Neural progenitor cell (in vitro differentiated cells): ENCODE results near the gene TEX11. TPM values are rescaled to one million over a fixed set of nuclear protein-coding genes. Genes with fewer than 3 reads are reported as not detected.
A peak's percentile ranks its signal among the peaks of the same experiment; 100 is the strongest.

Experiments
- DNase-seq: peaks from one replicate; pipeline ENCODE4 v3.0.0-alpha.2; 2016; ENCODE audit warnings: low spot score
- H2AFZ ChIP-seq: fragments of 200-600 bp; sonication (generic); replicated peaks from 2 replicates; pipeline ENCODE4 v1.6.1; 2016; ENCODE audit warnings: antibody characterized with exemption
- H3F3A ChIP-seq: fragments of 200-600 bp; sonication (generic); 2 replicates; pipeline ENCODE4 v1.6.1; 2016; ENCODE audit warnings: antibody characterized with exemption, low read depth
- H3K27ac ChIP-seq: fragments of 200-600 bp; sonication (generic); 2 replicates; pipeline ENCODE4 v1.5.1; 2016; ENCODE audit warnings: mild to moderate bottlenecking
- H3K27me3 ChIP-seq: fragments of 200-600 bp; sonication (generic); 2 replicates; pipeline ENCODE4 v1.6.1; 2016; ENCODE audit warnings: mild to moderate bottlenecking, moderate library complexity
- H3K36me3 ChIP-seq: fragments of 200-600 bp; sonication (generic); 2 replicates; pipeline ENCODE4 v1.5.1; 2016
- H3K4me1 ChIP-seq: fragments of 200-600 bp; sonication (generic); 2 replicates; pipeline ENCODE4 v1.6.1; 2016; ENCODE audit warnings: mixed run types
- H3K4me2 ChIP-seq: fragments of 200-600 bp; sonication (generic); 2 replicates; pipeline ENCODE4 v1.6.1; 2016
- H3K4me3 ChIP-seq: fragments of 200-600 bp; sonication (generic); 2 replicates; pipeline ENCODE4 v1.5.1; 2016
- H3K79me2 ChIP-seq: fragments of 200-600 bp; sonication (generic); 2 replicates; pipeline ENCODE4 v1.6.1; 2016; ENCODE audit warnings: low read depth
- H3K9ac ChIP-seq: fragments of 200-600 bp; sonication (generic); 2 replicates; pipeline ENCODE4 v1.6.1; 2016
- H3K9me3 ChIP-seq: fragments of 200-600 bp; sonication (generic); 2 replicates; pipeline ENCODE4 v1.5.1; 2016; ENCODE audit warnings: low read depth
- H4K20me1 ChIP-seq: fragments of 200-600 bp; sonication (generic); 2 replicates; pipeline ENCODE4 v1.6.1; 2016; ENCODE audit warnings: low read depth
- H3K27ac Mint-ChIP-seq: 3 replicates; pipeline ENCODE4 v1.8.0; 2021; ENCODE audit warnings: mixed read lengths
- H3K27me3 Mint-ChIP-seq: 2 replicates; pipeline ENCODE4 v1.8.0; 2022; ENCODE audit warnings: low read depth, mild to moderate bottlenecking, inconsistent platforms, moderate library complexity, mixed read lengths; ENCODE audit not compliant: insufficient read depth
- H3K36me3 Mint-ChIP-seq: 3 replicates; pipeline ENCODE4 v1.8.0; 2021; ENCODE audit warnings: mixed read lengths
- H3K4me1 Mint-ChIP-seq: 3 replicates; pipeline ENCODE4 v1.8.0; 2021; ENCODE audit warnings: mixed read lengths
- H3K4me3 Mint-ChIP-seq: 3 replicates; pipeline ENCODE4 v1.8.0; 2021; ENCODE audit warnings: mild to moderate bottlenecking, moderate library complexity, mixed read lengths
- H3K9me3 Mint-ChIP-seq: 3 replicates; pipeline ENCODE4 v1.8.0; 2020; ENCODE audit warnings: mixed read lengths
- EZH2 ChIP-seq: fragments of 200-600 bp; sonication (generic); IDR thresholded peaks from 2 replicates; pipeline ENCODE4 v1.6.1; 2017; ENCODE audit warnings: antibody characterized with exemption, mild to moderate bottlenecking, moderate library complexity
- EZH2phosphoT487 ChIP-seq: fragments of 200-600 bp; sonication (generic); IDR thresholded peaks from 2 replicates; pipeline ENCODE4 v1.6.1; 2017; ENCODE audit warnings: antibody characterized with exemption
- total RNA-seq: library from RNA; depleted of rRNA; stranded (reverse); fragments of >200 nt; gene quantifications from 2 replicates; pipeline ENCODE4 v1.2.3, GENCODE V29; 2015; ENCODE audit warnings: low replicate concordance
- TF ChIP-seq, protein P1 (sequence below): fragments of 200-600 bp; sonication (generic); IDR thresholded peaks from 2 replicates; pipeline ENCODE4 v1.5.1; 2017; ENCODE audit warnings: antibody characterized with exemption, mild to moderate bottlenecking

Gene TEX11
- total RNA-seq, 1 donor from 2014 or later = not detected

DNA sequence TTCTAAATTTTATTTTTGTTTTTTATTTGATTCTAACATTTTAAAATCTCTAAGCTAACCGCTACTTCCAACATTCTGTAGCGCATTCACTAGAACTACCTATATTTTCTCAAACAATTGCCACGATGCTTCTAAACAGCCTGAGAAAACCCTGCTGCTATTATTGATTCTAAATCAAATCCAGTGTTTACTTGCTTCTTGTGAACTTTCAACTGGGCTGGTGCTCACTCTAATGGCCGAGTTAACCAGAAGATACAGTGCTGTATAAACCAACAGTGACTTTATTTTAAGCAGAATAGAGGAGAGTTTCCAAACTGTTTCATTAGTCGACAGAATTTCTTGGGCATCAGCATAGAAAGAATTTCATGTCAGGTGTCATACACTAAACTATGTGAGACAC is 353.6 kb downstream of the TEX11 start:
- Histone ChIP-seq H3K27me3 (no peaks in the 10 kb centered on the region), H3K9me3 (peaks cover 11% of the 10 kb centered on the region), H3K9ac (no peak overlapping the region), H4K20me1 (no peaks in the 10 kb centered on the region), H3K4me1 (no peaks in the 10 kb centered on the region), H2AFZ (no peak overlapping the region), H3K4me2 (no peak overlapping the region), H3K79me2 (no peaks in the 10 kb centered on the region), H3K4me3 (no peak overlapping the region), H3K36me3 (no peaks in the 10 kb centered on the region), H3K27ac (no peak overlapping the region), H3F3A (no peaks in the 10 kb centered on the region)
- Mint-ChIP-seq H3K36me3 (no peaks in the 10 kb centered on the region), H3K4me3 (no peak overlapping the region), H3K9me3 (peaks cover 2% of the 10 kb centered on the region), H3K27ac (no peak overlapping the region), H3K27me3 (peaks cover 5% of the 10 kb centered on the region), H3K4me1 (no peaks in the 10 kb centered on the region)
- no peak for TF ChIP-seq EZH2
- TF ChIP-seq, protein P1, sequence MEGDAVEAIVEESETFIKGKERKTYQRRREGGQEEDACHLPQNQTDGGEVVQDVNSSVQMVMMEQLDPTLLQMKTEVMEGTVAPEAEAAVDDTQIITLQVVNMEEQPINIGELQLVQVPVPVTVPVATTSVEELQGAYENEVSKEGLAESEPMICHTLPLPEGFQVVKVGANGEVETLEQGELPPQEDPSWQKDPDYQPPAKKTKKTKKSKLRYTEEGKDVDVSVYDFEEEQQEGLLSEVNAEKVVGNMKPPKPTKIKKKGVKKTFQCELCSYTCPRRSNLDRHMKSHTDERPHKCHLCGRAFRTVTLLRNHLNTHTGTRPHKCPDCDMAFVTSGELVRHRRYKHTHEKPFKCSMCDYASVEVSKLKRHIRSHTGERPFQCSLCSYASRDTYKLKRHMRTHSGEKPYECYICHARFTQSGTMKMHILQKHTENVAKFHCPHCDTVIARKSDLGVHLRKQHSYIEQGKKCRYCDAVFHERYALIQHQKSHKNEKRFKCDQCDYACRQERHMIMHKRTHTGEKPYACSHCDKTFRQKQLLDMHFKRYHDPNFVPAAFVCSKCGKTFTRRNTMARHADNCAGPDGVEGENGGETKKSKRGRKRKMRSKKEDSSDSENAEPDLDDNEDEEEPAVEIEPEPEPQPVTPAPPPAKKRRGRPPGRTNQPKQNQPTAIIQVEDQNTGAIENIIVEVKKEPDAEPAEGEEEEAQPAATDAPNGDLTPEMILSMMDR = no peak
- TF ChIP-seq EZH2phosphoT487 = no peak
- no peak for DNase-seq

DNA sequence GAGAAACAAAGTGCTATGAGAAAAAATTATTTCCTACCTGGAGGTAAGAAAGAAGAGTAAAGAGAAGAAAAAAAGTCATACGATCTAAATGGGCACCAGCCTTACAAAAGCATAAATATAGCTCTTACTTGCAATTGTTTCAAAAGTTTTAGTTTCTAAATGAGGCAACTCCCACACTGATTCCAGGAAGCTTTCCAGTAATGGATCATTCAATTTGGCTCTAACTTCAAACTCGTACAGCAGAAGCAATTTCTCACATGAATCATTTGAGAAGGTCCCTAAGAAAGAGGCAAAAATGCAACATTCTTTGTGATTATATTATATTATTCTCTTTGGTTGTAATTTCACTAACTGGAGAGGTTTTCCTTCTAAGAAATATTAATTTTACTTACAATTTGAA is 354.0 kb downstream of the TEX11 start:
- H3K4me1 ChIP-seq = no peaks in the 10 kb centered on the region
- H3K27me3 Mint-ChIP-seq = peaks cover 5% of the 10 kb centered on the region
- no peak overlapping the region for H3K9ac ChIP-seq
- peaks cover 9% of the 10 kb centered on the region for H3K9me3 ChIP-seq
- TF ChIP-seq EZH2phosphoT487 (no peak), EZH2 (no peak)
- TF ChIP-seq, protein P1 = no peak
- H3K27ac Mint-ChIP-seq = no peak overlapping the region
- no peak overlapping the region for H3K4me2 ChIP-seq
- no peaks in the 10 kb centered on the region for H3K4me1 Mint-ChIP-seq
- no peak overlapping the region for H3K4me3 ChIP-seq
- no peak overlapping the region for H3K27ac ChIP-seq
- H3K36me3 ChIP-seq = no peaks in the 10 kb centered on the region
- H3K36me3 Mint-ChIP-seq = no peaks in the 10 kb centered on the region
- H4K20me1 ChIP-seq = no peaks in the 10 kb centered on the region
- H2AFZ ChIP-seq = no peak overlapping the region
- H3K9me3 Mint-ChIP-seq = peaks cover 4% of the 10 kb centered on the region
- H3F3A ChIP-seq = no peaks in the 10 kb centered on the region
- no peak overlapping the region for H3K4me3 Mint-ChIP-seq
- no peak for DNase-seq
- no peaks in the 10 kb centered on the region for H3K27me3 ChIP-seq
- no peaks in the 10 kb centered on the region for H3K79me2 ChIP-seq

- no peak overlapping the region for H3K4me3 ChIP-seq
- no peak overlapping the region for H3K4me3 Mint-ChIP-seq
- no peak for DNase-seq
- H3K9me3 ChIP-seq = peaks cover 5% of the 10 kb centered on the region
- no peaks in the 10 kb centered on the region for H3K4me1 ChIP-seq
- peaks cover 4% of the 10 kb centered on the region for H3K9me3 Mint-ChIP-seq
- H3K79me2 ChIP-seq = no peaks in the 10 kb centered on the region
- no peak overlapping the region for H3K27ac ChIP-seq
- no peak overlapping the region for H3K27ac Mint-ChIP-seq
- no peaks in the 10 kb centered on the region for H3K36me3 ChIP-seq
- no peak for TF ChIP-seq EZH2phosphoT487
- TF ChIP-seq, protein P1 = peak; percentile 19
- H3K27me3 Mint-ChIP-seq = peaks cover 5% of the 10 kb centered on the region
- no peak overlapping the region for H3K9ac ChIP-seq
- H3F3A ChIP-seq = no peaks in the 10 kb centered on the region
- H3K27me3 ChIP-seq = no peaks in the 10 kb centered on the region
- no peaks in the 10 kb centered on the region for H4K20me1 ChIP-seq
- H3K36me3 Mint-ChIP-seq = no peaks in the 10 kb centered on the region
- no peaks in the 10 kb centered on the region for H3K4me1 Mint-ChIP-seq
- no peak overlapping the region for H2AFZ ChIP-seq
- no peak overlapping the region for H3K4me2 ChIP-seq
These were observed 354.4 kb downstream of the TEX11 start for GRCh38 chrX:70554081-70554480.

GRCh38 chrX:70553516-70553915 is 355.0 kb downstream of the TEX11 start:
- H3K36me3 Mint-ChIP-seq = no peaks in the 10 kb centered on the region
- peaks cover 4% of the 10 kb centered on the region for H3K9me3 Mint-ChIP-seq
- Histone ChIP-seq H3K36me3 (no peaks in the 10 kb centered on the region), H3K4me3 (no peak overlapping the region), H3K9me3 (peaks cover 2% of the 10 kb centered on the region), H3K79me2 (no peaks in the 10 kb centered on the region), H3K9ac (no peak overlapping the region), H4K20me1 (no peaks in the 10 kb centered on the region), H3K27ac (no peak overlapping the region), H3K4me2 (no peak overlapping the region), H3F3A (no peaks in the 10 kb centered on the region), H3K27me3 (no peaks in the 10 kb centered on the region), H2AFZ (no peak overlapping the region), H3K4me1 (no peaks in the 10 kb centered on the region)
- no peaks in the 10 kb centered on the region for H3K4me1 Mint-ChIP-seq
- TF ChIP-seq, protein P1 = no peak
- no peak for TF ChIP-seq EZH2
- TF ChIP-seq EZH2phosphoT487 = no peak
- DNase-seq = no peak
- H3K27me3 Mint-ChIP-seq = peaks cover 5% of the 10 kb centered on the region
- H3K4me3 Mint-ChIP-seq = no peak overlapping the region
- H3K27ac Mint-ChIP-seq = no peak overlapping the region
